Measurements from ENCODE around the gene ETV3. TPM values are rescaled to one million over a fixed set of nuclear protein-coding genes. Genes with fewer than 3 reads are reported as not detected.

Gene ETV3
- total RNA-seq, 1 donor from 2014 or later: 39.0 TPM

- DNase-seq: no peak
Observed at GRCh38 chr1:157088607-157089006, 49.6 kb downstream of the ETV3 start.

GRCh38 chr1:157087030-157087429 lies 51.2 kb downstream of the ETV3 start:
- H3K27ac Mint-ChIP-seq (ENCODE audit: unreplicated experiment): no peak overlapping the region
- TF ChIP-seq CTCF (IDR thresholded peaks at IDR 0.05; ENCODE audit: partially characterized antibody, unreplicated experiment): no peak
- H3K4me3 Mint-ChIP-seq (ENCODE audit: unreplicated experiment): no peak overlapping the region
- peaks cover 10% of the 10 kb centered on the region for H3K4me1 Mint-ChIP-seq (ENCODE audit: low read depth, unreplicated experiment)
- DNase-seq: no peak
- H3K27me3 Mint-ChIP-seq (ENCODE audit: unreplicated experiment): peaks cover 5% of the 10 kb centered on the region
- H3K9me3 Mint-ChIP-seq (ENCODE audit: unreplicated experiment): no peaks in the 10 kb centered on the region
- H3K36me3 Mint-ChIP-seq (ENCODE audit: unreplicated experiment): no peaks in the 10 kb centered on the region

More at GRCh38 chr1:157088607-157089006, 49.6 kb downstream of the ETV3 start:
- Mint-ChIP-seq H3K9me3 (ENCODE audit: unreplicated experiment) (no peaks in the 10 kb centered on the region), H3K27me3 (ENCODE audit: unreplicated experiment) (peaks cover 5% of the 10 kb centered on the region), H3K4me3 (ENCODE audit: unreplicated experiment) (no peak overlapping the region), H3K27ac (ENCODE audit: unreplicated experiment) (no peak overlapping the region), H3K4me1 (ENCODE audit: low read depth, unreplicated experiment) (peaks cover 10% of the 10 kb centered on the region), H3K36me3 (ENCODE audit: unreplicated experiment) (no peaks in the 10 kb centered on the region)
- no peak for TF ChIP-seq CTCF (IDR thresholded peaks at IDR 0.05; ENCODE audit: partially characterized antibody, unreplicated experiment)

- peaks cover 5% of the 10 kb centered on the region for H3K27me3 Mint-ChIP-seq (ENCODE audit: unreplicated experiment)
- no peak overlapping the region for H3K27ac Mint-ChIP-seq (ENCODE audit: unreplicated experiment)
- peaks cover 10% of the 10 kb centered on the region for H3K4me1 Mint-ChIP-seq (ENCODE audit: low read depth, unreplicated experiment)
- no peaks in the 10 kb centered on the region for H3K9me3 Mint-ChIP-seq (ENCODE audit: unreplicated experiment)
- TF ChIP-seq CTCF (IDR thresholded peaks at IDR 0.05; ENCODE audit: partially characterized antibody, unreplicated experiment): no peak
- H3K36me3 Mint-ChIP-seq (ENCODE audit: unreplicated experiment): no peaks in the 10 kb centered on the region
- H3K4me3 Mint-ChIP-seq (ENCODE audit: unreplicated experiment): no peak overlapping the region
- DNase-seq: no peak
Observed at GRCh38 chr1:157086299-157086698, 51.9 kb downstream of the ETV3 start.

- H3K36me3 Mint-ChIP-seq (ENCODE audit: unreplicated experiment): no peaks in the 10 kb centered on the region
- H3K4me1 Mint-ChIP-seq (ENCODE audit: low read depth, unreplicated experiment): peaks cover 7% of the 10 kb centered on the region
- peaks cover 4% of the 10 kb centered on the region for H3K27me3 Mint-ChIP-seq (ENCODE audit: unreplicated experiment)
- no peak overlapping the region for H3K4me3 Mint-ChIP-seq (ENCODE audit: unreplicated experiment)
- no peak for DNase-seq
- H3K27ac Mint-ChIP-seq (ENCODE audit: unreplicated experiment): no peak overlapping the region
- H3K9me3 Mint-ChIP-seq (ENCODE audit: unreplicated experiment): no peaks in the 10 kb centered on the region
- TF ChIP-seq CTCF (IDR thresholded peaks at IDR 0.05; ENCODE audit: partially characterized antibody, unreplicated experiment): no peak
Observed at GRCh38 chr1:157085421-157085820, 52.8 kb downstream of the ETV3 start.

- Mint-ChIP-seq H3K27ac (ENCODE audit: unreplicated experiment) (no peak overlapping the region), H3K4me1 (ENCODE audit: low read depth, unreplicated experiment) (peaks cover under 1% of the 10 kb centered on the region), H3K9me3 (ENCODE audit: unreplicated experiment) (no peaks in the 10 kb centered on the region), H3K4me3 (ENCODE audit: unreplicated experiment) (no peak overlapping the region), H3K27me3 (ENCODE audit: unreplicated experiment) (no peaks in the 10 kb centered on the region), H3K36me3 (ENCODE audit: unreplicated experiment) (no peaks in the 10 kb centered on the region)
- TF ChIP-seq CTCF (IDR thresholded peaks at IDR 0.05; ENCODE audit: partially characterized antibody, unreplicated experiment): no peak
- DNase-seq: no peak
Observed at GRCh38 chr1:157084720-157085119, 53.5 kb downstream of the ETV3 start.
